Muscle layer of colon (tissue), 2 donors: ENCODE measurements around the gene TRIM14.
"Not testable (repeated sequence)": the region's sequence is repeated elsewhere in the genome, so short reads cannot be mapped to it uniquely, and the experiment has no call there.

Source experiments
- H3K27ac ChIP-seq: one replicate; pipeline ENCODE4 v1.7.0; 2013; ENCODE audit warnings: low read depth, mild to moderate bottlenecking, low read length, moderate library complexity
- H3K27me3 ChIP-seq, 2 donors: one replicate each; pipeline ENCODE4 v1.7.0; 2013; ENCODE audit warnings: low read length in 2 of 2, mild to moderate bottlenecking in 2 of 2; ENCODE audit not compliant: insufficient read depth in 2 of 2, control insufficient read depth in 1 of 2
- H3K36me3 ChIP-seq: one replicate; pipeline ENCODE4 v1.7.0; 2013; ENCODE audit warnings: mild to moderate bottlenecking, low read length; ENCODE audit not compliant: insufficient read depth
- H3K4me1 ChIP-seq: one replicate; pipeline ENCODE4 v1.7.0; 2013; ENCODE audit warnings: mild to moderate bottlenecking, low read length; ENCODE audit not compliant: insufficient read depth
- H3K4me3 ChIP-seq, 2 donors: one replicate each; pipeline ENCODE4 v1.7.0; 2013; ENCODE audit warnings: low read length in 2 of 2, low read depth in 1 of 2, mild to moderate bottlenecking in 1 of 2, moderate library complexity in 1 of 2
- H3K9ac ChIP-seq: one replicate; pipeline ENCODE4 v1.7.0; 2013; ENCODE audit warnings: low read length
- H3K9me3 ChIP-seq: one replicate; pipeline ENCODE4 v1.7.0; 2013; ENCODE audit warnings: mild to moderate bottlenecking, low read length
- donor health status: abdominal sarcoma.
- donor health status: Adenocarcinoma of cecum.

TRIM14 gene

DNA sequence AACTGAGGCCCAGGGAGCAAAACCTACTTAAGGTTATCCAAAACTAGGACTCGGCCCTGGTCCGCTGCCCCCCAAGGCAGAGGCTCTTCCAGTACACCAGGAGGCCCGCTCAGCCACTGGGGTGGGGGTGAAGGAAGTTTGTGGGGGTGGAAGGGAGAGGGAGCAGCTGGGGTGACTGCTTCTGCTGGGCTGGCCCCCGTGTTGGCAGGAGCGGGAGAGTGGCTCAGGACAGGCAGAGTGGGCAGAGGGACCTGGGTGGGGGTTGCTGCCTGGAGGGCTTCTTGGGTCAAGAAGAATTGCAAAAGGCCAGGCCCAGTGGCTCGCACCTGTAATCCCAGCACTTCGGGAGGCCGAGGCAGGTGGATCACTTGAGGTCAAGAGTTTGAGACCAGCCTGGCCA lies 8.2 kb upstream of the TRIM14 start:
- H3K9ac ChIP-seq: no peak overlapping the region
- no peaks in the 10 kb centered on the region for H3K9me3 ChIP-seq
- no peaks in the 10 kb centered on the region for H3K36me3 ChIP-seq

DNA sequence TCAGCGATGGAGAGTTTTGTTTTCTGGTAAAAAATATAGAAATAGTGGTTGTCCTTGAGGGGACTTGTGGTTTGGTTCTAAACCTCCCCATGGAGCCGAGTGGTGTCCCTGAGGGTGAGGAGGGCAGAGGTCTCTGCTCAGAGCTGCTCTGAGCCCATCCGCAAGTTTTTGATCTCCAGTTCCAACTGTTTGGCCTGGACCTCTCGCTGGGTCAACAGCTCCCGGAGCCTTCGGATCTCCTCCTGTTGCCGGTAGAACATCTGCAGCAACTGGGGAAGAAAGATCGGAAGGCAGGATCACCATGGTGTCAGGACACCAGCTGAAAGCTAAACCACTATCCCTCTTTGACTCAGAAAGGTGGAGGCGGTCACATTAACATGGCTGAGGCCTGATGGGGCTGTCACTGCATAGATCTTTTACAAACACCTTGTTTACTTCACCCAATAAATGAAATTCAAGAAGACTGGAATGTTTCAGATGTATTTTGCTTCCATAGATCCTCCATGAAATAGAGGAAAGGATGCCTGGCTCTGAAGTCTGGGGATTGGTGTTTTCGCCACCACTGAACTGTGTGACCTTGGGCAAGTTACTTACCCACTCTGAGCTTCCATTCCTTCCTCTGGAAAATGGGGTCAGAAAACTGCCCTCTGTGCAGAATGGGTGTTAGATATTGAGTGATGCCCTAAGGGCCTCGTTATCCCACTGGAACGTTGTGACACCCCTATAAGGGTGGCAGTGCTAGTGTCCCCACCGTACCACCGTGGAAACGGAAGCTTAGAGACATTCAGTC lies 5.8 kb upstream of the TRIM14 start:
- Histone ChIP-seq H3K4me3 (no peak overlapping the region), H3K9ac (no peak overlapping the region), H3K27ac (no peak overlapping the region), H3K27me3 (no peaks in the 10 kb centered on the region), H3K4me1 (no peaks in the 10 kb centered on the region), H3K9me3 (no peaks in the 10 kb centered on the region), H3K36me3 (no peaks in the 10 kb centered on the region)

More for the DNA sequence above, 8.2 kb upstream of the TRIM14 start:
- no peak overlapping the region for H3K4me3 ChIP-seq
- no peaks in the 10 kb centered on the region for H3K4me1 ChIP-seq
- no peak overlapping the region for H3K27ac ChIP-seq
- H3K27me3 ChIP-seq: no peaks in the 10 kb centered on the region

DNA sequence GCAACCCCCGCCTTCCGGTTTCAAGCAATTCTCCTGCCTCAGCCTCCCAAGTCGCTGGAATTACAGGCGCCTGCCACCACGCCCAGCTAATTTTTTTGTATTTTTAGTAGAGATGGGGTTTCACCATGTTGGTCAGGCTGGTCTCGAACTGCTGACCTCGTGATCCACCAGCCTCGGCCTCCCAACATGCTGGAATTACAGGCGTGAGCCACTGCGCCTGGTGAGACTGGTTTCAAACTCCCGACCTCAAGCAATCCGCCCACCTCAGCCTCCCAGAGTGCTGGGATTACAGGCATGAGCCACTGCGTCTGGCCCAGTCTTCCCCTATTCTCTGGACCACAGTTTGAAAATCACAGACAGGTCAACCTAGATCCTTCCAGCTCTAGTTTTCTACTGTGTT lies 5.1 kb upstream of the TRIM14 start:
- not testable (repeated sequence) for H3K36me3 ChIP-seq, H3K9me3 ChIP-seq, H3K4me3 ChIP-seq, H3K27me3 ChIP-seq, H3K9ac ChIP-seq, H3K27ac ChIP-seq, H3K4me1 ChIP-seq

DNA sequence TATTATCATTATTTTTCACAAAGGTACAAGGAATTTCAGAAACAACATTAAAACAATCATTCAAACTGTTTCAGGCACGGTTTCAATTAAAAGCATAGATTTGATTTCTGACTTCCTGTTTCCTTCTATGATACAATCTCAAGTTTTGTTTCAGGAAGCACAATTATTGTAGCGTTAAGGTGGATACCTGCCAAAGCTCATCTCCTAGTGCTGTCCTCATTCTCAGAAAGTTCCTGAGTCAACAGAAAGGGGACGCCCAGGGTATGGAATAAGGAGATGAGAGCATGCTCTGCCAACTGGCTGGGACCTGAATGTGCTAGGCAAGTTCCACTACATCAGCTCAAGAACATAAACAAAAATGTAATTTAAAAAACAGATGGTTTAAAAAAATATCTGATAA lies 2.0 kb upstream of the TRIM14 start:
- no peaks in the 10 kb centered on the region for H3K27me3 ChIP-seq
- H3K9ac ChIP-seq: no peak overlapping the region
- no peak overlapping the region for H3K27ac ChIP-seq
- H3K4me1 ChIP-seq: no peaks in the 10 kb centered on the region
- no peaks in the 10 kb centered on the region for H3K9me3 ChIP-seq
- no peak overlapping the region for H3K4me3 ChIP-seq
- H3K36me3 ChIP-seq: no peaks in the 10 kb centered on the region

DNA sequence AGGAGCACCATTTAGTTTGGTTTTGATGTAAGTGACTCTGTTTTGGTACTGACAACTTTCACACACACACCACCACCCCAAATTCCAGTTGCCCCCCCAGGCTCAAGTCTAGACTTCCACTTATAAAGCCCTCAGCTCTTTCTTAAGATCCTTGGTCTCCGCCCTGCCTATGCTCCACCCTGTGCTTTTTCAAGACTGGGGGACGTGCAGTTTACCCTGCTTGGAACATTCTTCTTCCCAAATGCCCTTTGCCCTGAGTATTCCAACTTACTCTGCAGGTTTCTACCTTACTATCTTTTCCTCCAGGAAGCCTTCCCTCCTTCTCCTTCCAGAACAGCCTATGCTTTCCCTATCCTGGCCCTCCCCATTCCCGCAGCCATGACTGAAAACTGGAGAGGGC lies 1.5 kb upstream of the TRIM14 start:
- no peaks in the 10 kb centered on the region for H3K9me3 ChIP-seq
- no peaks in the 10 kb centered on the region for H3K4me1 ChIP-seq
- H3K36me3 ChIP-seq: no peaks in the 10 kb centered on the region
- no peak overlapping the region for H3K9ac ChIP-seq
- no peak overlapping the region for H3K4me3 ChIP-seq
- H3K27ac ChIP-seq: no peak overlapping the region
- no peaks in the 10 kb centered on the region for H3K27me3 ChIP-seq

DNA sequence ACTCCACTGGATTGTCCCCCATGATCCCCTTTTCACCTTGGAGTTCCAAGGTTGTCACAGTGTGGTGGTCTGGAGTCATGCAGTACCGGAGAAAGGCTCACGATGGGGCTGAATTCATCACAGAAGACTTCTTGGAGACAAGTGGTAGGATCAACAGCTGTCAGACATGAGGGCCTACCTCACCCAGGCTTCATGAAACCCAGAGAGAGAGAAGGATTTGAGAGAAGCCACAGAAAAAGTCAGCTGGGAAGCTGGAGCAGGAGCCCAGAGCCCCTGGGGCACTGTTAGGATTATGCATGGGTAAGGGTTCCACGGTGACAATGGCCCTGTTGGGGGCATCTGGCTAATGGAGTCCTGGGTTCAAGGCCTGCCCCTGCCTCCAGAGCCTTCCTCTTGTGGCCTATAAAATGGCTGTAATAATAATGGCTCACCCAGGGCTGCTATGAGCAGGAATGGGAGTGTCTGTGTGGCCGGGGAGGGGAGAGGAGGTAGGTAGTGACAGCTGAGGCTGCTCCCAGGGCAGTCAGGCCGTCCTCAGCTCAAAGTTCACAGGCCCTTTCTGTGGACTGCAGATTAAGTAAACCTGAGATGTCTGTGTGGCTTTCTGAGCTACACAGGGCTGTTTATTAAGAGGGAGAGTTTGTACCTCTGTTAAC lies 910 bp downstream of the TRIM14 start:
- Histone ChIP-seq H3K36me3 (no peaks in the 10 kb centered on the region), H3K4me1 (no peaks in the 10 kb centered on the region), H3K27ac (peak overlapping the region; percentile 19), H3K27me3 (no peaks in the 10 kb centered on the region), H3K4me3 (peak overlapping the region; percentile 85 to 91), H3K9me3 (no peaks in the 10 kb centered on the region), H3K9ac (peak overlapping the region; percentile 33)

DNA sequence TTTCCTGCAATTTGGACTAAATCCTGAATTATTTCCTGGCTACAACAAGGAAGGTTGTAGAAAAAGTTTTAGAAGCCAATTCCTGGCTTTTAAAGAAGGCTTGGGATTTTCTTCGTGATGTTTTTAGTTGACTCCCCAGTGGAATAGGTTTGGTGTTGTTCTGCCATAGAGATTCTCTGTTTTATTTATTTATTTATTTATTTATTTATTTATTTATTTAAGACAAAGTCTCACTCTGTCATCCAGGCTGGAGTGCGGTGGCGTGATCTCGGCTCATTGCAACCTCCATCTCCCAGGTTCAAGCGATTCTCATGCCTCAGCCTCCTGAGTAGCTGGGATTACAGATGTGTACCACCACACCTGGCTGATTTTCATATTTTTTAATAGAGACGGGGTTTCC lies 1.9 kb downstream of the TRIM14 start:
- not testable (repeated sequence) for H3K4me3 ChIP-seq, H3K9ac ChIP-seq, H3K27me3 ChIP-seq, H3K9me3 ChIP-seq, H3K4me1 ChIP-seq, H3K27ac ChIP-seq, H3K36me3 ChIP-seq

DNA sequence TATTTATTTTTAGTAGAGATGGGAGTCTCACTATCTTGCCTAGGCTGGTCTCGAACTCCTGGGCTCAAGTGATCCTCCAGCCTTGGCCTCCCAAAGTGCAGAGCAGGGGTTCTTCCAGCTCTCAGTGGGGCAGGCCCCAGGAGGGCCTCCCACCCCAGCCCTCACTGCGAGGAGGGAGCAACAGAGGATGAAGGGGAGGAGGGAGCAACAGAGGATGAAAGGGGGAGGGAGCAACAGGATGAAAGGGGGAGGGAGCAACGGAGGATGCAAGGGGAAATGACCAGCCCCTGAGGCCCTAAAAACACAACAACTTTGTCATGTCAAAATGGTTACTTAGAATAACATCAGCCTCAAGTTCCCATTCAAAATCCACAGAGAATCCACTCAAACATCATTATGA lies 10.0 kb downstream of the TRIM14 start:
- Histone ChIP-seq H3K4me3 (no peak overlapping the region), H3K9ac (no peak overlapping the region), H3K36me3 (peaks cover 9% of the 10 kb centered on the region), H3K27ac (no peak overlapping the region), H3K4me1 (no peaks in the 10 kb centered on the region), H3K27me3 (no peaks in the 10 kb centered on the region), H3K9me3 (no peaks in the 10 kb centered on the region)

DNA sequence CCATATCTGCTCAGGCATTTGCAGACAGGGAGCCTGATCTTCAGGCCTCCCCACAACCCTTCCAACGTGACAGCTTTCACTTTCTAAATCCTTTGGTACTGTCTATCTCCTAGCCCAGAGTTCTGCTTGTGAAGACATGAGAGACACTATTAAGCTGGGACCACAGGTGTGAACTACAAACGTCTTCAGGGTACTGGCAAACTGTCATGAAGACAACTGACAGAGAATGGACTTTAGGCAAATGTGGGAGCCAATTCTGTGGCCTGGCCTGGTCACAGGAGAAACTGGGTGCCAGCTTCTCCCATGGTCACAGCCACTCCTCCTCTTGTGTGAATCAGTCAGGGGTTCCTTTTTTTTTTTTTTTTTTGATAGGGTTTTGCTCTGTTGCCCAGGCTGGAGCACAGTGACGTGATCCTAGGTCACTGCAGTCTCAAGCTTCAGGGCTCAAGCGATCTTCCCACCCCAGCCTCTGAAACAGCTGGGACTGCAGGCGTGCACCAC lies 10.4 kb downstream of the TRIM14 start:
- no peaks in the 10 kb centered on the region for H3K27me3 ChIP-seq
- no peak overlapping the region for H3K4me3 ChIP-seq
- H3K9me3 ChIP-seq: no peaks in the 10 kb centered on the region
- H3K9ac ChIP-seq: no peak overlapping the region
- H3K4me1 ChIP-seq: no peaks in the 10 kb centered on the region
- H3K36me3 ChIP-seq: peaks cover 9% of the 10 kb centered on the region
- H3K27ac ChIP-seq: no peak overlapping the region

DNA sequence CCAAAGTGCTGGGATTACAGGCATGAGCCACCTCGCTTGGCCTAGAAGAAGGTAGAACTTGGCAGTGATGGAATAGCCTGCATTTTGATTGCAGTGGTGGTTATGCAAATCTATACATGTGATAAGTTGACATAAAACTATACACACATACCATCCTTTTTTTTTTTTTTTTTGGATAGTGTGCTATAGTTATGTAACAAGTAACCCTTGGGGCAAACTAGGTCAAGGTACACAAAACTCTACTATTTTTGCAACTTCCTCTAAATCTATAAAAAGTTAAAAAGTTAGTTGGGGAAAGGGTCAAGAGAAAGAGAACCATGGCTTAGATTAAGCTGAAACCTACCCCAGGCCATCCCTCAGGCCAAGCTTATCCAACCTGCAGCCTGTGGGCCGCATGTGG lies 11.1 kb downstream of the TRIM14 start:
- Histone ChIP-seq H3K9me3 (no peaks in the 10 kb centered on the region), H3K9ac (no peak overlapping the region), H3K27ac (no peak overlapping the region), H3K4me3 (no peak overlapping the region), H3K27me3 (no peaks in the 10 kb centered on the region), H3K36me3 (peaks cover 9% of the 10 kb centered on the region), H3K4me1 (no peaks in the 10 kb centered on the region)

DNA sequence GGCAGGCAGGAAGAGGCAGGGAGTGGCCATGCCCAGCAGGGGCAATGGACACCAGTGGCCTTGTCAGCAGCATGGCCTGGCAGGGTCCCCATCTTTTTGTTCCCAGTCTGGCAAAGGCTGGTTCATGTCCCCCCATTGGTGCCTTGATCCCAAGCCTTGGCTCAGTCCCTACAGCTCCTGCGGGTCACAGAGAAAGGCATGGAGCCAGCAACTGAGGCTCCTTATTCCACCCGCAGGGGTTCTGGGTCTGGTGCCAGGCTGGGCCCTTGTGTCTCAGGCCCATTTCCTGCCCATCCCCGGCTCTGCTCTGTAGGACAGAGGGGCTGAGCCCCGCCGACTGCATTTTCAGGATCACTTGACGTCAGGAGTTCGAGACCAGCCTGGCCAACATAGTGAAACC lies 14.0 kb downstream of the TRIM14 start:
- Histone ChIP-seq H3K9me3 (no peaks in the 10 kb centered on the region), H3K27me3 (no peaks in the 10 kb centered on the region), H3K4me1 (no peaks in the 10 kb centered on the region), H3K36me3 (peaks cover 8% of the 10 kb centered on the region), H3K4me3 (no peak overlapping the region), H3K9ac (no peak overlapping the region), H3K27ac (no peak overlapping the region)

DNA sequence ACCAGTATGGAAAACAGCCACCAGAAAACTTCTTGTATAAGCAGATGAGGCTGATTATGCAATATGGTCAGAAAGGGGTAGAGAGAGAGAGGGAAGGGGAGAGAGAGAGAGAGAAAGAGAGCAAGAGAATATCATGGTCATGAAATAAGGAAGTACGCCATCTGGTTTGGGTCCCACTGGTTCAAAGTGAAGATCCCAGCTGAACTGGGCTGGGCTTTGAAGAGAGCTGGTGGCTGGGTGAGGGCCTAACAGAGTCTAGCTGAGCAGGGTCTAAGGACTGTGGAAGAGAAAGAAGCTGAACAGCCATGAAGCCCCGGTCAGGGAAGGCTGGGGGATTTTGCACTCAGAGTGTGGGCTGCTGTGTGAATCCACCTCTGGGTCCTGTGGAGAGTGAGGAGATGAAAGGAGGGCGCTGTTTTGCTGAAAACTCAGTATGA lies 14.6 kb downstream of the TRIM14 start:
- H3K4me1 ChIP-seq: no peaks in the 10 kb centered on the region
- H3K36me3 ChIP-seq: peaks cover 2% of the 10 kb centered on the region
- H3K4me3 ChIP-seq: no peak overlapping the region
- no peak overlapping the region for H3K9ac ChIP-seq
- no peaks in the 10 kb centered on the region for H3K27me3 ChIP-seq
- no peaks in the 10 kb centered on the region for H3K9me3 ChIP-seq
- no peak overlapping the region for H3K27ac ChIP-seq
